Transverse colon (tissue), 4 donors: Measurements from ENCODE around the gene SEPTIN2. TPM values are rescaled to one million over a fixed set of nuclear protein-coding genes. Genes with fewer than 3 reads are reported as not detected.

Source experiments
- DNase-seq: peaks from one replicate; pipeline ENCODE4 v3.0.0-alpha.2; 2019
- H3K27ac ChIP-seq, 4 donors: fragments of 200-600 bp; sonication (generic); 2 replicates each; pipeline ENCODE4 v1.5.1; 2016 to 2018; ENCODE audit warnings: inconsistent platforms in 4 of 4
- H3K27me3 ChIP-seq: fragments of 200-600 bp; sonication (generic); 2 replicates; pipeline ENCODE4 v1.5.1; 2017; ENCODE audit warnings: inconsistent platforms
- H3K36me3 ChIP-seq, 4 donors: fragments of 200-600 bp; sonication (generic); 2 replicates each; pipeline ENCODE4 v1.5.1; 2017 to 2019; ENCODE audit warnings: inconsistent platforms in 4 of 4
- H3K4me1 ChIP-seq, 4 donors: fragments of 200-600 bp; sonication (generic); 2 replicates each; pipeline ENCODE4 v1.5.1; 2017 to 2020; ENCODE audit warnings: inconsistent platforms in 4 of 4
- H3K4me3 ChIP-seq, 4 donors: fragments of 200-600 bp; sonication (generic); 1 replicate in 1 of 4; 2 replicates in 3 of 4; pipeline versions ENCODE4 v1.5.1 to v1.6.1; 2017 to 2019; ENCODE audit warnings: inconsistent platforms in 4 of 4
- H3K9me3 ChIP-seq, 2 donors: fragments of 200-600 bp; sonication (generic); 2 replicates each; pipeline ENCODE4 v1.5.1; 2017 to 2019; ENCODE audit warnings: inconsistent platforms in 2 of 2
- CTCF ChIP-seq, 5 experiments: fragments of 200-600 bp in 3 of 5; fragments of 450-650 bp in 2 of 5; sonication (generic) in 3 of 5; IDR thresholded peaks; 1 replicate in 2 of 5; 2 replicates in 3 of 5; pipeline ENCODE4 v1.5.1; 2016 to 2017; ENCODE audit warnings: antibody characterized with exemption in 5 of 5, inconsistent platforms in 3 of 5, mild to moderate bottlenecking in 2 of 5, moderate library complexity in 1 of 5
- EP300 ChIP-seq: sonication (generic); formaldehyde crosslinking; IDR thresholded peaks from one replicate; pipeline ENCODE4 v1.6.1; 2017; ENCODE audit warnings: antibody characterized with exemption, low read depth
- POLR2A ChIP-seq: fragments of 450-650 bp; IDR thresholded peaks from one replicate; pipeline ENCODE4 v1.6.1; 2016; ENCODE audit warnings: antibody characterized with exemption, mild to moderate bottlenecking, moderate library complexity
- POLR2AphosphoS5 ChIP-seq, 3 donors: sonication (generic); formaldehyde crosslinking; IDR thresholded peaks; one replicate each; pipeline ENCODE4 v1.6.1; 2016; ENCODE audit warnings: antibody characterized with exemption in 3 of 3
- WGBS, 2 donors: methylation state at CpG; one replicate each; pipeline ENCODE4 v1.1.5; 2018; ENCODE audit warnings: low coverage in 1 of 2; 5-methylcytosine and 5-hydroxymethylcytosine counted together
- in situ Hi-C, 4 donors: fragments of 200-750 bp; cut with MboI; loops; one replicate each; pipeline versions ENCODE4 v1.15.0 to v1.15.1; 2017; ENCODE audit warnings: low sequenced_read_pairs in 3 of 4, low pct_ligation_motif_present in 1 of 4, low pct_unique_long_range_greater_than_20kb in 1 of 4
- intact Hi-C: fragments of 100-400 bp; cut with DNase I; formaldehyde crosslinking; loops from one replicate; pipeline ENCODE4 v1.15.1; 2023; ENCODE audit warnings: low total_unique reads
- total RNA-seq, 4 donors: library from RNA; depleted of rRNA; stranded (reverse); fragments of >200 nt; gene quantifications; one replicate each; pipeline ENCODE4 v1.1.0, GENCODE V29; 2016

SEPTIN2 gene
- total RNA-seq, 4 donors from 2014 or later = 116 to 264 (median 180) TPM

- peaks cover 14 to 29% (median 24%) of the 10 kb centered on the region in 4 donors for H3K4me1 ChIP-seq
- peak overlapping the region; percentile 91 to 99 (median 98) for H3K27ac ChIP-seq
- WGBS, 2 donors = 0% methylated on average over 41 of the region's 102 CpGs; no CpG with 5 or more reads in 1 of the 2 donors
- TF ChIP-seq EP300 (no peak), POLR2A (no peak), CTCF (IDR thresholded peaks at IDR 0.05) (no peak), POLR2AphosphoS5 (IDR thresholded peaks at IDR 0.05) (peak; percentile 50 to 81 (median 71))
- intact Hi-C loops (loop anchor here (2.0 kb wide), 1 partner anchor 42 kb away; the partner anchor contains the start of genes HDLBP and SEPTIN2), in situ Hi-C loops (no loop called here)
- no peaks in the 10 kb centered on the region for H3K27me3 ChIP-seq
- DNase-seq = peak; percentile 76
- H3K4me3 ChIP-seq = peak overlapping the region; percentile 76 to 99 (median 88)
- no peaks in the 10 kb centered on the region for H3K36me3 ChIP-seq
- H3K9me3 ChIP-seq = no peaks in the 10 kb centered on the region
Measured at GRCh38 chr2:241272303-241273209, 43.2 kb upstream of the SEPTIN2 start.

- Histone ChIP-seq H3K9me3 (no peaks in the 10 kb centered on the region), H3K27me3 (no peaks in the 10 kb centered on the region), H3K4me1 (peaks cover 14 to 29% (median 24%) of the 10 kb centered on the region in 4 donors), H3K27ac (peak overlapping the region; percentile 91 to 99 (median 98)), H3K36me3 (no peaks in the 10 kb centered on the region), H3K4me3 (peak overlapping the region in 3 of 4 donors; percentile 79 to 99 (median 98))
- intact Hi-C loops = loop anchor here (2.0 kb wide), 1 partner anchor 41 kb away; the partner anchor contains the start of genes HDLBP and SEPTIN2
- DNase-seq = no peak
- TF ChIP-seq POLR2A = no peak
- no peak for TF ChIP-seq POLR2AphosphoS5 (IDR thresholded peaks at IDR 0.05)
- no peak for TF ChIP-seq CTCF (IDR thresholded peaks at IDR 0.05)
- TF ChIP-seq EP300 = no peak
- in situ Hi-C loops = no loop called here
- WGBS, 2 donors = 13 to 58% methylated on average over 3 to 21 of the region's 21 CpGs
Measured at GRCh38 chr2:241273210-241274020, 42.3 kb upstream of the SEPTIN2 start.

GRCh38 chr2:241274127-241274526 lies 41.6 kb upstream of the SEPTIN2 start:
- in situ Hi-C loops = no loop called here

More at GRCh38 chr2:241274127-241274526, 41.6 kb upstream of the SEPTIN2 start:
- intact Hi-C loops = no loop called here
- DNase-seq = no peak
- Histone ChIP-seq H3K36me3 (no peaks in the 10 kb centered on the region), H3K4me3 (no peak overlapping the region), H3K27me3 (no peaks in the 10 kb centered on the region), H3K4me1 (peaks cover 14 to 29% (median 24%) of the 10 kb centered on the region in 4 donors), H3K9me3 (no peaks in the 10 kb centered on the region), H3K27ac (peak overlapping the region in 1 of 4 donors; percentile 98)
- no peak for TF ChIP-seq EP300
- no peak for TF ChIP-seq CTCF (IDR thresholded peaks at IDR 0.05)
- TF ChIP-seq POLR2AphosphoS5 (IDR thresholded peaks at IDR 0.05) = no peak
- TF ChIP-seq POLR2A = no peak
- 80 to 90% methylated on average over 1 to 5 of the region's 5 CpGs for WGBS, 2 donors
